HEK293T (cell line): ENCODE results near the gene UGT2B11.
"Not testable (repeated sequence)": the region's sequence is repeated elsewhere in the genome, so short reads cannot be mapped to it uniquely, and the experiment has no call there.

Experiments used
- CTCF ChIA-PET: fragments of 350-600 bp; formaldehyde crosslinking; extraction: SDS; loops from one replicate; lab custom pipeline; 2021; ENCODE audit warnings: antibody characterized with exemption, inconsistent platforms; lab: Yijun Ruan, JAX
- POLR2A ChIA-PET: fragments of 350-600 bp; formaldehyde crosslinking; extraction: SDS; loops from one replicate; lab custom pipeline; 2020; ENCODE audit warnings: antibody characterized with exemption, inconsistent platforms; lab: Yijun Ruan, JAX
- DNase-seq: peaks from one replicate; pipeline ENCODE4 v3.0.0; 2012; ENCODE audit warnings: mixed read lengths; ENCODE audit errors: extremely low spot score
- ARNT ChIP-seq: fragments of 450-650 bp; IDR thresholded peaks from 2 replicates; pipeline ENCODE4 v1.6.1; 2017; ENCODE audit warnings: mild to moderate bottlenecking
- BHLHE40 ChIP-seq: fragments of 450-650 bp; IDR thresholded peaks from 2 replicates; pipeline ENCODE4 v1.6.1; 2016; ENCODE audit warnings: mild to moderate bottlenecking, moderate library complexity, borderline replicate concordance
- CTBP1 ChIP-seq: fragments of 450-650 bp; IDR thresholded peaks from 2 replicates; pipeline ENCODE4 v1.6.1; 2016; ENCODE audit warnings: borderline replicate concordance
- ELF4 ChIP-seq: fragments of 450-650 bp; IDR thresholded peaks from 2 replicates; pipeline ENCODE4 v1.6.1; 2017; ENCODE audit warnings: antibody characterized with exemption
- FOXA1 ChIP-seq: fragments of 450-650 bp; IDR thresholded peaks from 2 replicates; pipeline ENCODE4 v1.6.1; 2016; ENCODE audit warnings: mild to moderate bottlenecking
- FOXK2 ChIP-seq: fragments of 450-650 bp; IDR thresholded peaks from 2 replicates; pipeline ENCODE4 v1.6.1; 2016; ENCODE audit warnings: mild to moderate bottlenecking
- FOXM1 ChIP-seq: fragments of 450-650 bp; IDR thresholded peaks from 2 replicates; pipeline ENCODE4 v1.6.1; 2017; ENCODE audit warnings: mild to moderate bottlenecking, borderline replicate concordance
- HDGF ChIP-seq: fragments of 450-650 bp; IDR thresholded peaks from 2 replicates; pipeline ENCODE4 v1.6.1; 2017; ENCODE audit warnings: antibody characterized with exemption, borderline replicate concordance
- L3MBTL2 ChIP-seq: fragments of 450-650 bp; conservative IDR thresholded peaks from 2 replicates; pipeline ENCODE4 v1.6.1; 2016; ENCODE audit warnings: mild to moderate bottlenecking
- LEF1 ChIP-seq: fragments of 450-650 bp; IDR thresholded peaks from 2 replicates; pipeline ENCODE4 v1.6.1; 2017; ENCODE audit warnings: mild to moderate bottlenecking, borderline replicate concordance
- NFRKB ChIP-seq: fragments of 450-650 bp; IDR thresholded peaks from 2 replicates; pipeline ENCODE4 v1.6.1; 2016; ENCODE audit warnings: mild to moderate bottlenecking, moderate library complexity
- PKNOX1 ChIP-seq: fragments of 450-650 bp; IDR thresholded peaks from 2 replicates; pipeline ENCODE4 v1.6.1; 2016
- SP1 ChIP-seq: fragments of 450-650 bp; IDR thresholded peaks from 2 replicates; pipeline ENCODE4 v1.6.1; 2017
- SUZ12 ChIP-seq: fragments of 450-650 bp; IDR thresholded peaks from 2 replicates; pipeline ENCODE4 v1.6.1; 2016; ENCODE audit warnings: mild to moderate bottlenecking
- TARDBP ChIP-seq: fragments of 450-650 bp; IDR thresholded peaks from 2 replicates; pipeline ENCODE4 v1.6.1; 2016
- ZNF384 ChIP-seq: fragments of 450-650 bp; IDR thresholded peaks from 2 replicates; pipeline ENCODE4 v1.6.1; 2016

Gene UGT2B11

DNA sequence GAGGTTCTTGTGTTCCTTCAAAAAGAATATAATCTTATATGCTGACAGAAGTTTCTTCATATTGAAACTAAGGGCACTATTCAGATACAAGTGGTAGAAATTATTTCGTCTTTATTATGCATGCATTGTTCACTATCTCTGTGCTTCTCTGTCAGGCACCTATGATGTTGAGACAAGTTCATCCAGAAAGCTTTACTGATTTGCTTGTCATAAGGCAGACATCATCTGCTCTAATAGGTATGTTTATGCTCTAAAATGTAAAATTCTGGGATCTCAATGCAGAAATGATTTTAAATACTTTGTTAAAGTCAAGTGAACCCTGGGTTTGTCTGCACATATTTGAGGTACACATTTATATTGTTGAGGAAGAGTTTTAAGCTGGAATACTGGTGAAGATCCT lies 3.6 kb downstream of the UGT2B11 start:
- ChIA-PET CTCF (no interaction called here), POLR2A (no interaction called here)
- TF ChIP-seq FOXM1 (no peak), FOXK2 (no peak), CTBP1 (no peak), SUZ12 (no peak), ELF4 (no peak), TARDBP (no peak), NFRKB (no peak), ARNT (no peak), BHLHE40 (no peak), SP1 (no peak)
- DNase-seq = no peak

- DNase-seq, CTCF ChIA-PET, POLR2A ChIA-PET: not testable (repeated sequence)
These were observed 16.0 kb downstream of the UGT2B11 start for GRCh38 chr4:69198506-69198905.

GRCh38 chr4:69196209-69196965 lies 18.2 kb downstream of the UGT2B11 start:
- TF ChIP-seq FOXA1 (no peak), NFRKB (no peak), CTBP1 (no peak), HDGF (no peak), ARNT (no peak), SUZ12 (no peak), ELF4 (no peak), PKNOX1 (no peak), SP1 (no peak), LEF1 (no peak), L3MBTL2 (no peak), TARDBP (no peak), FOXK2 (no peak), BHLHE40 (no peak), FOXM1 (no peak), ZNF384 (no peak)
- no peak for DNase-seq
- ChIA-PET CTCF (no interaction called here), POLR2A (no interaction called here)

DNA sequence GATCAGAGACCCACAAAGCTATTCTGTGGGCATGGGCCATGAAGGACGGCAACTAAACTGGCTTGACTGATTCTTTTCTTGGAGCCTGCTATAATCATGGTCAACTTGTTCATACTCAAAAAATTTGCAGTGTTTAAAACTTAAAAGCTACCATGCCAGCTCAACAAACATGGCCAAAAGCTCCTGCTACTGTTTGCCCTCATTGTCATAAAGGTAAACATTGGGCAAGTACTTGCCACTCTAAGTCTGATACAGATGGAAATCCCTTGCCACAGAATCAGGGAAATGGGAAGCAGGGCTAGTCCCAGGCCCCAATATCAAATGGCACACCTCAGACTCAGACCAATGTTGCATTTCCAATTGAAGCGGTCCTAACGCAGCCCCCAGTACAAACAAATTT lies 20.4 kb downstream of the UGT2B11 start:
- POLR2A ChIA-PET = no interaction called here

DNA sequence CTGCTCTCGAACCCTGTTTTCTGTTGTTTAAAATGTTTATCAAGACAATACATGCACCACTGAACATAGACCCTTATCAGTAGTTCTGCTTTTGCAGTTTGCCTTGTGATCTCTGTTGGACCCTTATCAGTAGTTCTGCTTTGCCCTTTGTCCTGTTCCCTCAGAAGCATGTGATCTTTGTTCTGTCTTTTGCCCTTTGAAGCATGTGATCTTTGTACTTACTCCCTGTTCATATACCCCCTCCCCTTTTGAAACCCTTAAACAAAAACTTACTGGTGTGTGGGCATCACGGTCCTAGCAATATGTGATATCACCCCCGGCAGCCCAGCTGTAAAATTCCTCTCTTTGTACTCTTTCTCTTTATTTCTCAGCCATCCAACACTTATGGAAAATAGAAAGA lies 22.6 kb downstream of the UGT2B11 start:
- DNase-seq, POLR2A ChIA-PET, CTCF ChIA-PET: not testable (repeated sequence)

More for the DNA sequence above, 20.4 kb downstream of the UGT2B11 start:
- CTCF ChIA-PET = no interaction called here
- no peak for DNase-seq
- no peak for TF ChIP-seq ELF4
- no peak for TF ChIP-seq PKNOX1
- TF ChIP-seq LEF1 = no peak
- no peak for TF ChIP-seq ARNT
- no peak for TF ChIP-seq FOXK2
- TF ChIP-seq FOXM1 = no peak
- TF ChIP-seq SUZ12 = no peak
- TF ChIP-seq L3MBTL2 = no peak
- no peak for TF ChIP-seq FOXA1
- TF ChIP-seq ZNF384 = no peak
- TF ChIP-seq SP1 = no peak
- TF ChIP-seq NFRKB = no peak
- TF ChIP-seq HDGF = no peak
- no peak for TF ChIP-seq TARDBP
- no peak for TF ChIP-seq BHLHE40
- TF ChIP-seq CTBP1 = no peak

GRCh38 chr4:69190621-69191020 lies 23.9 kb downstream of the UGT2B11 start:
- POLR2A ChIA-PET, DNase-seq, CTCF ChIA-PET: not testable (repeated sequence)

DNA sequence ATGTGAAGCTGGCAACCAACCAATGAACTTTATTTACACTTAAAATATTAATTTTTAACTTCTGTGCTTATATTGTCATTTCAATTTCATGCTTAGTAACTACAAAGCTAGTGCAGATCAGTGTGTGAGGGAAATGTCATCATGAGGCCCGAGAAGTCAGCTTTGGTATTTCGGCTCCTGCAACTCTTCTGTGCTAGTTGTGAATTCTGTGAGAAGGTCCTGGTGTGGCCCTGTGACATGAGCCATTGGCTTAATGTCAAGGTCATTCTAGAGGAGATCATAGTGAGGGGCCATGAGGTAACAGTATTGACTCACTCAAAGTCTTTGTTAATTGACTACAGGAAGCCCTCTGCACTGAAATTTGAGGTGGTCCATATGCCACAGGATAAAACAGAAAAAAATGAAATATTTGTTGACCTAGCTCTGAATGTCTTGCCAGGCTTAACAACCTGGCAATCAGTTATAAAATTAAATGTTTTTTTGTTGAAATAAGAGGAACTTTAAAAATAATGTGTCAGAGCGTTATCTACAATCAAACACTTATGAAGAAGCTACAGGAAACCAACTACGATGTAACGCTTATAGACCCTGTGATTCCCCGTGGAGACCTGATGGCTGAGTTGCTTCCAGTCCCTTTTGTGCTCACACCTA lies 32.9 kb downstream of the UGT2B11 start:
- CTCF ChIA-PET, DNase-seq, POLR2A ChIA-PET: not testable (repeated sequence)

GRCh38 chr4:69179817-69180216 lies 34.7 kb downstream of the UGT2B11 start:
- DNase-seq, CTCF ChIA-PET, POLR2A ChIA-PET: not testable (repeated sequence)

- CTCF ChIA-PET, DNase-seq, POLR2A ChIA-PET: not testable (repeated sequence)
These were observed 35.8 kb downstream of the UGT2B11 start for GRCh38 chr4:69178751-69179205.

- POLR2A ChIA-PET = interaction anchor here (0.6 kb wide), 1 partner anchor 843 kb away, joined by 3 read pairs; no protein-coding TSS in a partner anchor
- CTCF ChIA-PET = interaction anchor here (0.6 to 1.8 kb wide), 5 partner anchors 564 to 1618 kb away, joined by 3 to 5 read pairs (median 3); no protein-coding TSS in a partner anchor
- peak; percentile 4 for DNase-seq
These were observed 44.1 kb downstream of the UGT2B11 start for GRCh38 chr4:69170233-69171134.

DNA sequence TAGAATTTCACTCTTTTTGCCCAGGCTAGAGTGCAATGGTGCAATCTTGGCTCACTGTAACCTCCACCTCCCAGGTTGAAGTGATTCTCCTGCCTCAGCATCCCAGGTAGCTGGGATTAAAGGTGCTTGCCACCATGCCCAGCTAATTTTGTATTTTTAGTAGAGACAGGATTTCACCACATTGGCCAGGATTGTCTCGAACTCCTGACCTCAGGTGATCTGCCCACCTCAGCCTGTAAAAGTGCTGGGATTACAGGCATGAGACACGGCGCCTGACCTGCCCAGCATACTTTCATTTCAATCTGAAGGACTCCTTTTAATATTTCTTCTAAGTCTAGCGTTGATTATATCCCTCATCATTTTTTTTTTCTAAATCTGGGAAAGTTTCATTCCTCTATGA lies 45.4 kb downstream of the UGT2B11 start:
- CTCF ChIA-PET = interaction anchor here (0.6 to 1.8 kb wide), 2 partner anchors 897 to 1334 kb away, joined by 5 to 6 read pairs; no protein-coding TSS in a partner anchor
- DNase-seq, POLR2A ChIA-PET: not testable (repeated sequence)
